ENCODE measurements around the gene SLC9A9.

SLC9A9 gene

DNA sequence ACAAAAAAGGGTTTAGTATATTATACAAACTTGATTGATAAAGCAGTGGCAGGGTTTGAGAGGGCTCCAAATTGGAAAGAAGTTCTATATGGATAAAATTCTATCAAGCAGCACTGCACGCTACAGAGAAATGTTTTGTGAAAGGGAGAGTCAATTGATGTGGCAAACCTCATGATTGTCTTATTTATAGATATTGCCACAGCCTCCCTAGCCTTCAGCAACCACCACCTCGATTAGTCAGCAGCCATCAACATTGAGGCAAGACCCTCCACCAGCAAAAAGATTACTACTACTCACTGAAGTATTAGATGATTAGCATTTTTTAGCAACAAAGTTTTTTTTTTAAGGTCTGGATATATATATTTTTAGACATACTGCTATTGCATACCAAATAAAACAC lies 432.0 kb downstream of the SLC9A9 start:
- Histone ChIP-seq H3K79me2 (ENCODE audit: control insufficient read depth, insufficient read depth, low read length, poor library complexity) (no peaks in the 10 kb centered on the region), H2BK120ac (ENCODE audit: insufficient read depth, low read length, poor library complexity) (no peak overlapping the region), H3K79me1 (ENCODE audit: low read length) (no peaks in the 10 kb centered on the region), H4K12ac (ENCODE audit: low read depth, low read length) (no peak overlapping the region), H4K91ac (ENCODE audit: low read depth, low read length) (no peak overlapping the region), H3K4me2 (ENCODE audit: low read length) (no peak overlapping the region), H3K14ac (ENCODE audit: low read length) (no peak overlapping the region), H3K18ac (ENCODE audit: low read length) (no peak overlapping the region), H3K23ac (ENCODE audit: low read length) (no peak overlapping the region), H2AK5ac (ENCODE audit: low read length) (no peak overlapping the region), H3K9ac (ENCODE audit: low read length) (no peak overlapping the region), H3K36me3 (ENCODE audit: control insufficient read depth in 1 of 2, insufficient read depth in 2 of 2, low read length in 2 of 2) (no peaks in the 10 kb centered on the region), H2BK12ac (ENCODE audit: low read length) (no peak overlapping the region), H3K27ac (ENCODE audit: low read depth, low read length) (no peak overlapping the region), H2BK5ac (ENCODE audit: low read depth, low read length, poor library complexity) (no peak overlapping the region), H3K9me3 (ENCODE audit: insufficient read depth, low read depth, low read length) (no peaks in the 10 kb centered on the region), H4K8ac (ENCODE audit: low read depth, low read length) (no peak overlapping the region), H3K4me1 (ENCODE audit: control insufficient read depth in 1 of 2, insufficient read depth in 2 of 2, low read length in 2 of 2) (no peaks in the 10 kb centered on the region), H2AFZ (ENCODE audit: insufficient read depth, low read length, poor library complexity) (no peak overlapping the region), H3K4me3 (ENCODE audit: low read depth, low read length) (no peak overlapping the region), H3K27me3 (ENCODE audit: insufficient read depth, low read length) (no peaks in the 10 kb centered on the region), H3K4ac (ENCODE audit: low read depth, low read length) (no peak overlapping the region)
- WGBS (ENCODE audit: extremely low coverage, insufficient coverage, insufficient read length), result no CpG with 5 or more reads among the region's 2 CpGs
- DNase-seq, result no peak

DNA sequence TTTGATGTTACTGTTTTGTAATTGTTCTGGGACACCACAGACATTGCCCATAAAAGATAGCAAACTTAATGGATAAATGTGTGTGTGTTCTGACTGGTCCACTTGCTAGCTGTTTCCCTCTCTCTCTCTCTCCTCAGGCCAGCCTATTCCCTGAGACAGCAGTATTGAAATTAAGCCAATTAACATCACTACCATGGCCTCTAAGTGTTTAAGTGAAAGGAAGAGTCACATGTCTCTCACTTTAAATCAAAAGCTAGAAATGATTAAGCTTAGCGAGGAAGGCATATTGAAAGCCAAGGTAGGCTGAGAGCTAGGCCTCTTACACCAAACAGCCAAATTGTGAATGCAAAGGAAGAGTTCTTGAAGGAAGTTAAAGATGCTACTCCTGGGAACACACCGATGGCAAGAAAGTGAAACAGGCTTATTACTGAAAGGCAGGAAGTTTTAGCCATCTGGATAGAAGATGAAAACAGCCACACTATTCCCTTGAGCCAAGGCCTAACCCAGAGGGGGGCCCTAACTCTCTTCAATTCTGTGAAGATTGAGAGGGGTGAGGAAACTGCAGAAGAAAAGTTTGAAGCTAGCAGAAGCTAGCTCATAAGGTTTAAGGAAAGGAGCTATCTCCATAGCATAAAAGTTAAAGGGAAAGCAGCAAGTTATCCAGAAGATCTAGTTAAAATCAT lies 433.6 kb downstream of the SLC9A9 start:
- Histone ChIP-seq H3K36me3 (ENCODE audit: control insufficient read depth in 1 of 2, insufficient read depth in 2 of 2, low read length in 2 of 2) (no peaks in the 10 kb centered on the region), H3K9ac (ENCODE audit: low read length) (no peak overlapping the region), H2BK120ac (ENCODE audit: insufficient read depth, low read length, poor library complexity) (no peak overlapping the region), H2BK12ac (ENCODE audit: low read length) (no peak overlapping the region), H3K14ac (ENCODE audit: low read length) (no peak overlapping the region), H4K12ac (ENCODE audit: low read depth, low read length) (no peak overlapping the region), H3K4me1 (ENCODE audit: control insufficient read depth in 1 of 2, insufficient read depth in 2 of 2, low read length in 2 of 2) (no peaks in the 10 kb centered on the region), H3K27me3 (ENCODE audit: insufficient read depth, low read length) (no peaks in the 10 kb centered on the region), H3K79me1 (ENCODE audit: low read length) (no peaks in the 10 kb centered on the region), H3K4ac (ENCODE audit: low read depth, low read length) (no peak overlapping the region), H4K91ac (ENCODE audit: low read depth, low read length) (no peak overlapping the region), H3K4me3 (ENCODE audit: low read depth, low read length) (no peak overlapping the region), H3K23ac (ENCODE audit: low read length) (no peak overlapping the region), H3K9me3 (ENCODE audit: insufficient read depth, low read depth, low read length) (no peaks in the 10 kb centered on the region), H2BK5ac (ENCODE audit: low read depth, low read length, poor library complexity) (no peak overlapping the region), H3K18ac (ENCODE audit: low read length) (no peak overlapping the region), H4K8ac (ENCODE audit: low read depth, low read length) (no peak overlapping the region), H3K79me2 (ENCODE audit: control insufficient read depth, insufficient read depth, low read length, poor library complexity) (no peaks in the 10 kb centered on the region), H2AFZ (ENCODE audit: insufficient read depth, low read length, poor library complexity) (no peak overlapping the region), H3K4me2 (ENCODE audit: low read length) (no peak overlapping the region), H3K27ac (ENCODE audit: low read depth, low read length) (no peak overlapping the region), H2AK5ac (ENCODE audit: low read length) (no peak overlapping the region)
- DNase-seq, result no peak
- no CpG with 5 or more reads among the region's 2 CpGs for WGBS (ENCODE audit: extremely low coverage, insufficient coverage, insufficient read length)

DNA sequence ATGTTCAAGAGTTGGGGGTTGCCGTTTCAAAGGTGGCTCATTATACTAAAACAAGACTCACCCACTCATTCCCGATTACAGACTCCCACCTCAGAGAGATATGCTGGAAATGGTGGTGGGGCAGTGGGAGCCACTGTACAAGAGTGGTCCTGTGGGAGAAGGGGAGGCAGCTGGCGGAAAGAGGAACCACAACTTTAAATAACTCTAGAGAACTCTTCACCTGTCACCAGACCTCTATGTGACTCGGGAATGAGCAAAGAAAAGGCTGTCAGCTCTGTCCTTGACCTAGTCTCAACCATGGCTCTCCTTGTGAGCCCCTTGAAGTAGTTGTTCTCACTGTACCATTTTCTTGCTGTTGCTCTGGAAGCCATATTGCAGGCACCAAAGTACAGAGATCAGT lies 434.9 kb downstream of the SLC9A9 start:
- Histone ChIP-seq H3K9me3 (ENCODE audit: insufficient read depth, low read depth, low read length) (no peaks in the 10 kb centered on the region), H2BK12ac (ENCODE audit: low read length) (no peak overlapping the region), H3K4ac (ENCODE audit: low read depth, low read length) (no peak overlapping the region), H2BK120ac (ENCODE audit: insufficient read depth, low read length, poor library complexity) (no peak overlapping the region), H3K79me1 (ENCODE audit: low read length) (no peaks in the 10 kb centered on the region), H2BK5ac (ENCODE audit: low read depth, low read length, poor library complexity) (no peak overlapping the region), H3K27ac (ENCODE audit: low read depth, low read length) (no peak overlapping the region), H3K18ac (ENCODE audit: low read length) (no peak overlapping the region), H4K91ac (ENCODE audit: low read depth, low read length) (no peak overlapping the region), H3K14ac (ENCODE audit: low read length) (no peak overlapping the region), H4K12ac (ENCODE audit: low read depth, low read length) (no peak overlapping the region), H3K36me3 (ENCODE audit: control insufficient read depth in 1 of 2, insufficient read depth in 2 of 2, low read length in 2 of 2) (no peaks in the 10 kb centered on the region), H3K4me3 (ENCODE audit: low read depth, low read length) (no peak overlapping the region), H2AK5ac (ENCODE audit: low read length) (no peak overlapping the region), H3K27me3 (ENCODE audit: insufficient read depth, low read length) (no peaks in the 10 kb centered on the region), H3K79me2 (ENCODE audit: control insufficient read depth, insufficient read depth, low read length, poor library complexity) (no peaks in the 10 kb centered on the region), H2AFZ (ENCODE audit: insufficient read depth, low read length, poor library complexity) (no peak overlapping the region), H3K4me2 (ENCODE audit: low read length) (no peak overlapping the region), H3K23ac (ENCODE audit: low read length) (no peak overlapping the region), H3K4me1 (ENCODE audit: control insufficient read depth in 1 of 2, insufficient read depth in 2 of 2, low read length in 2 of 2) (no peaks in the 10 kb centered on the region), H4K8ac (ENCODE audit: low read depth, low read length) (no peak overlapping the region), H3K9ac (ENCODE audit: low read length) (no peak overlapping the region)
- WGBS (ENCODE audit: extremely low coverage, insufficient coverage, insufficient read length), result no CpG with 5 or more reads among the region's 4 CpGs
- no peak for DNase-seq

DNA sequence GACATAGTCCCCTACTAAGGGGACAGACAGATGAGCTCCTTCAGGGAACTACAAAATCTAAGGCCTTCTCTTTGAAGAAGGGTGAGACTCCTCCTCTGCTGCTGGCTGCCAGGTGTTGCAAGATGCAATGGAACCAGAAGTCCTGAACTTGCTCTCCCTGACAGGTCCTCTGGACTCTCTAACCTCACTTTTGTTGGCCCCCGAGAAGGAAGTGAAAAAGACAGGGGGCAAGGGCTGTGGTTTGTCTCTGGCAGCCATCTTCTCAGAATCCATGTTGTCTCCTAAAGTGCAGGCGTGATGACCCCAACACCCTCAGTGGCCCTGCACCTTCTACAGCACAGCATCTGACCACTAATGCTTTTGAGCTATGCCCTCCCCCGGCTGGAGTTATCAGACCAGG lies 436.2 kb downstream of the SLC9A9 start:
- H3K79me1 ChIP-seq (ENCODE audit: low read length), result no peaks in the 10 kb centered on the region
- no CpG with 5 or more reads among the region's 3 CpGs for WGBS (ENCODE audit: extremely low coverage, insufficient coverage, insufficient read length)

More for the DNA sequence above, 436.2 kb downstream of the SLC9A9 start:
- no peak overlapping the region for H3K18ac ChIP-seq (ENCODE audit: low read length)
- no peak overlapping the region for H3K4me3 ChIP-seq (ENCODE audit: low read depth, low read length)
- H4K12ac ChIP-seq (ENCODE audit: low read depth, low read length), result no peak overlapping the region
- no peak overlapping the region for H3K4ac ChIP-seq (ENCODE audit: low read depth, low read length)
- H3K36me3 ChIP-seq (ENCODE audit: control insufficient read depth in 1 of 2, insufficient read depth in 2 of 2, low read length in 2 of 2), result no peaks in the 10 kb centered on the region
- no peak overlapping the region for H3K23ac ChIP-seq (ENCODE audit: low read length)
- H3K9me3 ChIP-seq (ENCODE audit: insufficient read depth, low read depth, low read length), result no peaks in the 10 kb centered on the region
- H3K27me3 ChIP-seq (ENCODE audit: insufficient read depth, low read length), result no peaks in the 10 kb centered on the region
- no peak overlapping the region for H2AFZ ChIP-seq (ENCODE audit: insufficient read depth, low read length, poor library complexity)
- H3K79me2 ChIP-seq (ENCODE audit: control insufficient read depth, insufficient read depth, low read length, poor library complexity), result no peaks in the 10 kb centered on the region
- no peak overlapping the region for H3K4me2 ChIP-seq (ENCODE audit: low read length)
- no peak for DNase-seq
- H2BK12ac ChIP-seq (ENCODE audit: low read length), result no peak overlapping the region
- no peak overlapping the region for H3K27ac ChIP-seq (ENCODE audit: low read depth, low read length)
- no peak overlapping the region for H2BK5ac ChIP-seq (ENCODE audit: low read depth, low read length, poor library complexity)
- H4K8ac ChIP-seq (ENCODE audit: low read depth, low read length), result no peak overlapping the region
- H3K9ac ChIP-seq (ENCODE audit: low read length), result no peak overlapping the region
- no peaks in the 10 kb centered on the region for H3K4me1 ChIP-seq (ENCODE audit: control insufficient read depth in 1 of 2, insufficient read depth in 2 of 2, low read length in 2 of 2)
- H4K91ac ChIP-seq (ENCODE audit: low read depth, low read length), result no peak overlapping the region
- H2AK5ac ChIP-seq (ENCODE audit: low read length), result no peak overlapping the region
- H2BK120ac ChIP-seq (ENCODE audit: insufficient read depth, low read length, poor library complexity), result no peak overlapping the region
- no peak overlapping the region for H3K14ac ChIP-seq (ENCODE audit: low read length)
